ENCODE measurements around the gene GRIK5. TPM values are rescaled to one million over a fixed set of nuclear protein-coding genes. Genes with fewer than 3 reads are reported as not detected.
A peak's percentile ranks its signal among the peaks of the same experiment; 100 is the strongest.

GRIK5 gene
- total RNA-seq, 2 experiments from 2014 or later, result 0.73 to 1.3 TPM

DNA sequence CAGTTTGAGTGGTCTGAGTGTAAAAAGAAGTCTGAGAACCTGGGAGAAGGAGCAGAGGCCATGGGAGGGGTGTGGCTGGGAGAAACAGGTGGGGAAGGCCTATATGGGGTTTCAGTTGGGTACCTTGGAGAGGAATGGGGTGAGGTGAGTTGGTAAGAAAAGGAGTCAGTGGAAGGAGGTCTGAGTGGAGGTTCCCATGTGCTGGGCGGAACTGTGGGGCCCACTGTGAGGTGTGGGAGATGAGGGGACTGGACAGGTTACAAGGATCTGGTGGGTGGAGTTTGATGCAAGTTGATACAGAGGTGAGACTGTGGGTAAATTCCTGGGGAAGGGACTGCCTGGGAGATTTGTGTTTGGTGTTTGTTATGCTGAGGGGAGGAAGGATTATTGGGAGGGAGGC is 8.1 kb upstream of the GRIK5 start:
- no TSS peak for BruUV-seq (replicated peaks)
- no peak for DNase-seq (ENCODE audit: low spot score)
- Histone ChIP-seq H4K20me1 (ENCODE audit: insufficient read depth, low read length) (peaks cover 16% of the 10 kb centered on the region), H3K4me2 (ENCODE audit: low read length) (peak overlapping the region; percentile 92), H3K79me2 (ENCODE audit: insufficient read depth, low read depth, low read length) (peaks cover 40% of the 10 kb centered on the region), H3K9me2 (ENCODE audit: insufficient read depth, low read length) (no peaks in the 10 kb centered on the region), H3K27ac (ENCODE audit: low read depth, low read length, poor library complexity, severe bottlenecking) (no peak overlapping the region), H2AFZ (ENCODE audit: low read length) (no peak overlapping the region), H3K4me3 (ENCODE audit: low read depth, low read length, poor library complexity, severe bottlenecking) (peak overlapping the region; percentile 99), H3K9me3 (ENCODE audit: low read length) (no peaks in the 10 kb centered on the region), H3K4me1 (ENCODE audit: insufficient read depth, low read length, poor library complexity, severe bottlenecking) (peaks cover 20% of the 10 kb centered on the region), H3K36me3 (ENCODE audit: insufficient read depth, low read length) (peaks cover 45% of the 10 kb centered on the region)
- intact Hi-C loops (cut with micrococcal nuclease; ENCODE audit: unreplicated experiment), result no loop called here
- POLR2A ChIA-PET, result no interaction called here
- CTCF ChIA-PET (ENCODE audit: unreplicated experiment), result no interaction called here
- TF ChIP-seq, protein P1, sequence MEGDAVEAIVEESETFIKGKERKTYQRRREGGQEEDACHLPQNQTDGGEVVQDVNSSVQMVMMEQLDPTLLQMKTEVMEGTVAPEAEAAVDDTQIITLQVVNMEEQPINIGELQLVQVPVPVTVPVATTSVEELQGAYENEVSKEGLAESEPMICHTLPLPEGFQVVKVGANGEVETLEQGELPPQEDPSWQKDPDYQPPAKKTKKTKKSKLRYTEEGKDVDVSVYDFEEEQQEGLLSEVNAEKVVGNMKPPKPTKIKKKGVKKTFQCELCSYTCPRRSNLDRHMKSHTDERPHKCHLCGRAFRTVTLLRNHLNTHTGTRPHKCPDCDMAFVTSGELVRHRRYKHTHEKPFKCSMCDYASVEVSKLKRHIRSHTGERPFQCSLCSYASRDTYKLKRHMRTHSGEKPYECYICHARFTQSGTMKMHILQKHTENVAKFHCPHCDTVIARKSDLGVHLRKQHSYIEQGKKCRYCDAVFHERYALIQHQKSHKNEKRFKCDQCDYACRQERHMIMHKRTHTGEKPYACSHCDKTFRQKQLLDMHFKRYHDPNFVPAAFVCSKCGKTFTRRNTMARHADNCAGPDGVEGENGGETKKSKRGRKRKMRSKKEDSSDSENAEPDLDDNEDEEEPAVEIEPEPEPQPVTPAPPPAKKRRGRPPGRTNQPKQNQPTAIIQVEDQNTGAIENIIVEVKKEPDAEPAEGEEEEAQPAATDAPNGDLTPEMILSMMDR (conservative IDR thresholded peaks at IDR 0.05; ENCODE audit: low read length), result no peak
- TF ChIP-seq EZH2phosphoT487 (IDR thresholded peaks at IDR 0.05; ENCODE audit: borderline replicate concordance, low read depth, low read length), result no peak

DNA sequence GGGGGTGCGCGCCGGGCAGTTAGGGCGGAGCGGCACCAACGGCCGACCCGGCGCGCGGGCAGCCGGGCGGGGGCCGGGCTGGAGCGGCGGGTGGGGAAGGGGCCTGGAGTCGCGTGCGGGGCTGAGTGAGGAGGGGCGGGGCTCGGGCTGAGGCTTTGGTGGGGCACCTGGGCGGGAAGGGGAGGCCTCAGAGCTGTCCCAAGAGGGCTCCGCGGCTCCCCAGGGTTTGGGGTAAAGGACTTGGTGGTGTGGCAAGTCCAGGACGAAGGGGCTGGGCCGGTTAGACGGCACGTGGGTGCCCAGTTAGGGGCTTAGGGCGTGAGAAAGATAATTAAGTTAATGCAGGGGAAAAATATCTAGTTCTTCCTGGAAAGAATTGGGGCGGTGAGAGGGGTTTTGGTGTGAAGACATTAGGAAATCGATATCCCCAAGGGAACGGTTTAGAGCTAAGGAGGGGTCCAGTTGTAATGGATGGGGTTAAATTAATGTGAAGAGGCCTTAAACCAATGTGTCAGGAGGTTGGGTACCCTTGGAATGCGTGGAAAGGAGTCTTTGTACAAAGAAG is 6.5 kb upstream of the GRIK5 start:
- peak overlapping the region; percentile 99 for H3K4me3 ChIP-seq (ENCODE audit: low read depth, low read length, poor library complexity, severe bottlenecking)
- H4K20me1 ChIP-seq (ENCODE audit: insufficient read depth, low read length), result peaks cover 16% of the 10 kb centered on the region
- H3K9me2 ChIP-seq (ENCODE audit: insufficient read depth, low read length), result no peaks in the 10 kb centered on the region
- TF ChIP-seq, protein P1 (conservative IDR thresholded peaks at IDR 0.05; ENCODE audit: low read length), result no peak
- no peak for TF ChIP-seq EZH2phosphoT487 (IDR thresholded peaks at IDR 0.05; ENCODE audit: borderline replicate concordance, low read depth, low read length)
- H3K79me2 ChIP-seq (ENCODE audit: insufficient read depth, low read depth, low read length), result peaks cover 32% of the 10 kb centered on the region
- H3K9me3 ChIP-seq (ENCODE audit: low read length), result no peaks in the 10 kb centered on the region
- peak overlapping the region; percentile 92 for H3K4me2 ChIP-seq (ENCODE audit: low read length)
- DNase-seq (ENCODE audit: low spot score), result peak; percentile 65
- peaks cover 20% of the 10 kb centered on the region for H3K4me1 ChIP-seq (ENCODE audit: insufficient read depth, low read length, poor library complexity, severe bottlenecking)
- H2AFZ ChIP-seq (ENCODE audit: low read length), result no peak overlapping the region
- CTCF ChIA-PET (ENCODE audit: unreplicated experiment), result interaction anchor here (0.9 kb wide), 1 partner anchor 29 kb away, joined by 3 read pairs; no protein-coding TSS in a partner anchor
- intact Hi-C loops (cut with micrococcal nuclease; ENCODE audit: unreplicated experiment), result no loop called here
- BruUV-seq (replicated peaks), result no TSS peak
- POLR2A ChIA-PET, result interaction anchor here (0.6 kb wide), 1 partner anchor 74 kb away, joined by 4 read pairs; no protein-coding TSS in a partner anchor
- H3K36me3 ChIP-seq (ENCODE audit: insufficient read depth, low read length), result peaks cover 37% of the 10 kb centered on the region
- H3K27ac ChIP-seq (ENCODE audit: low read depth, low read length, poor library complexity, severe bottlenecking), result peak overlapping the region; percentile 62

All from OCI-LY7 (cell line).